Hepatocyte (in vitro differentiated cells): Measurements from ENCODE around the gene HERC2.

Experiments used
- CTCF ChIP-seq: fragments of 200-600 bp; sonication (generic); IDR thresholded peaks from 2 replicates; pipeline ENCODE4 v1.5.1; 2016; ENCODE audit warnings: antibody characterized with exemption, mild to moderate bottlenecking; ENCODE audit not compliant: poor library complexity
- EZH2 ChIP-seq: fragments of 200-600 bp; sonication (generic); IDR thresholded peaks from 2 replicates; pipeline ENCODE4 v1.6.1; 2016; ENCODE audit warnings: antibody characterized with exemption, mild to moderate bottlenecking, borderline replicate concordance

DNA sequence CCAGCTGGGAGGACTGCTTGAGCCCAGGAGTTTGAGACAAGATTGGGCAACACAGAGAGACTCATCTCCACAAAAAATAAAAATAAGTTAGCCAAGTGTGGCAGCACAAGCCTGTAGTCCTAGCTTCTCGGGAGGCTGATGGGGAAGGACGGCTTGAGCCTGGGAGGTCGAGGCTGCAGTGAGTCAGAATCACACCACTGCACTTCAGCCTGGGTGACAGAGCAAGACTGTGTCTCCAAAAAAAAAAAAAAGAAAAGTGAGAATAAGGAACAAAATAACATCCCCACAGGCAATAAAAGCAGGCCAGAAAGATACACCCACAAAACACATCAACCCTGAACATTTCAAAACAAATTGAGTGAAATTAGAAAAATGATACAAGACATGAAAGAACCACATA is 174.2 kb downstream of the HERC2 start:
- no peak for TF ChIP-seq CTCF
- TF ChIP-seq EZH2: no peak
